Spleen (tissue), 7 donors: ENCODE results near the gene IQCE.

Experiments used
- CTCF ChIP-seq, 11 experiments: fragments of 200-600 bp in 7 of 11; fragments of 450-650 bp in 4 of 11; sonication (generic) in 4 of 11; IDR thresholded peaks in 8 of 11; conservative IDR thresholded peaks in 3 of 11; 1 replicate in 7 of 11; 2 replicates in 4 of 11; pipeline versions ENCODE4 v1.4.0 to v1.8.0; 2016 to 2021; ENCODE audit warnings: antibody characterized with exemption in 11 of 11, inconsistent platforms in 4 of 11, mild to moderate bottlenecking in 1 of 11
- POLR2A ChIP-seq, 3 donors: fragments of 450-650 bp; IDR thresholded peaks; one replicate each; pipeline ENCODE4 v1.5.1; 2017; ENCODE audit warnings: antibody characterized with exemption in 3 of 3, mild to moderate bottlenecking in 1 of 3
- POLR2AphosphoS5 ChIP-seq, 3 donors: sonication (generic); formaldehyde crosslinking; IDR thresholded peaks; one replicate each; pipeline ENCODE4 v1.5.1; 2017; ENCODE audit warnings: antibody characterized with exemption in 3 of 3
- donor health status: DM: no; HTN: no; CAD: no; lungs with moderate emphysema.
- donor health status: DM: no; HTN: no; CAD: no.
- donor health status: DM: no; HTN: no; CAD: no.

GRCh38 chr7:2569421-2569820 is 10.6 kb downstream of the IQCE start:
- TF ChIP-seq CTCF (IDR thresholded peaks at IDR 0.05 in 8 of 11, conservative IDR thresholded peaks at IDR 0.05 in 3 of 11): no peak
- no peak for TF ChIP-seq POLR2A (IDR thresholded peaks at IDR 0.05)
- no peak for TF ChIP-seq POLR2AphosphoS5 (IDR thresholded peaks at IDR 0.05)
